ENCODE measurements around the gene BRIP1.
"Not testable (repeated sequence)": the region's sequence is repeated elsewhere in the genome, so short reads cannot be mapped to it uniquely, and the experiment has no call there.

BRIP1 gene

DNA sequence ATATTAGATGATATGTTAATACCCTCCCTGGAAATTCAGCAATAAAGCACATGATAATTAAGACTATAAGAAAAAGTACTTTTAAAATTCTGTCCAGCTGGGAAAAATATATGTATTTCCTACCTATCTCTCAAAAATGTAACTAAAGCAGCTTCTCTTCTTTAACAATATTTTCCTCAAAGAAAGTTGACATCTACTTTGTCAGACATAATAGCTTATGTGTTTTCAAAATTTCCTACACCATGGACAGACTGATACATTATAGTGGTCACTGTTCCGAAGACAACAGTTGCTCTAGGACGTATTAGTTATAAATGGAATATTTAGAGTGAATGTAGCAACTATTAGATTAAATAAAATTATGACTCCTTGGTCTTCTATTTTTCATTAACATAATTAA lies 140.9 kb downstream of the BRIP1 start:
- no peak for DNase-seq

- no peak for DNase-seq
Observed at GRCh38 chr17:61720016-61720795, 143.1 kb downstream of the BRIP1 start.

DNA sequence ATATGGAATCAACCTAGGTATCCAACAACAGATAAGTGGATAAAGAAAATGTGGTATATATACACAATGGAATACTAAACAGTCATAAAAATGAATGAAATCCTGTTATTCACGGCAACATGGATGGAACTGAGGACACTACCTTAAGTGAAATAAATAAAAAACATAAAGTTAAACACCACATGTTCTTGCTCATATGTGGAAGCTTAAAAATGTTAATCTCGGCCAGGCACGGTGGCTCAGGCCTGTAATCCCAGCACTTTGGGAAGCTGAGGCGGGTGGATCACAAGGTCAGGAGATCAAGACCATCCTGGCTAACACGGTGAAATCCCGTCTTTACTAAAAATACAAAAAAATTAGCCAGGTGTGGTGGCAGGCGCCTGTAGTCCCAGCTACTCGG lies 144.1 kb downstream of the BRIP1 start:
- DNase-seq = not testable (repeated sequence)

- DNase-seq = no peak
Observed at GRCh38 chr17:61718022-61718421, 145.3 kb downstream of the BRIP1 start.

DNA sequence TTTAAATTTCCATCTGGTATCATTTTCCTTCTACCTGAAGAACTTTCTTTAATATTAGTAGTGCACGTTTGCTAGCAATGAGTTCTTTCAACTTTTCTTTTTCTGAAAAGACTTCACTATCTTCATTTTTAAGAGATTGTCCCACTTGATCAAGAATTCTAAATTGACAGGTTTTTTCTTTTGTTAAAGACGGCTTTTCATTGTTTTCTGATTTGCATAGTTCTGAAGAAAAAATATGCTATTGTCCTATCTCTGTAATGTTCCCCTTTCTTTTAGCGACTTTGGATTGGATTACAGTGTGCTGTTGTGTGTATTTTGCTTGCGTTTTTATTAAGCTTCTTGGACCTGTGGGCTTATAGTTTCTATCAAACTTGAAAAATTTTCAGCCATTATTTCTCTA lies 146.0 kb downstream of the BRIP1 start:
- DNase-seq = no peak

DNA sequence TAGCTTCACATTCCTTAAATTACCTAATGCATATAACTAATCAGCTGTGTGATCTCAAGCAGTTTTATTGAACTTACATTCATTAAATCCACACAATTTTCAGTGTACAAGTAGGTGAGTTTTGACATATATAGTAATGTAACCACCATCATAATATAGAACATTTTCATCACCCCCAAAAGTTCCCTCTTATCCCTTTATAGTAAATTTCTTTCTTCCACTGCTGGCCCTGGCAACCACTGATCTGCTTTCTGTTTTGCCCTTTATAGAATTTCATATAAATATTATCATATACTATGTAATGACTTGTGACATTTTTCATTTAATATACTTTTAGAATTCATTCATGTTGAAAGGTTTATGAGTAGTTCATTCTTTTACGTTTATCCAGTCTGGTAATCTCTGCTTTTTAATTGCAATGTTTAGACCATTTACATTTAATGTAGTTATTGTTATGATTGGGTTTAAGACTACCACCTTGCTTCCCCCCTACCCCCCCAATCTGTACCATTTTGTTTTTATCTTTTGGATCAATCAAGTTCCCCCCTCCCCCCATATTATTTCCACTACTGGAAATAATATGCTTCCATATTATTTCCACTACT lies 147.0 kb downstream of the BRIP1 start:
- no peak for DNase-seq

DNA sequence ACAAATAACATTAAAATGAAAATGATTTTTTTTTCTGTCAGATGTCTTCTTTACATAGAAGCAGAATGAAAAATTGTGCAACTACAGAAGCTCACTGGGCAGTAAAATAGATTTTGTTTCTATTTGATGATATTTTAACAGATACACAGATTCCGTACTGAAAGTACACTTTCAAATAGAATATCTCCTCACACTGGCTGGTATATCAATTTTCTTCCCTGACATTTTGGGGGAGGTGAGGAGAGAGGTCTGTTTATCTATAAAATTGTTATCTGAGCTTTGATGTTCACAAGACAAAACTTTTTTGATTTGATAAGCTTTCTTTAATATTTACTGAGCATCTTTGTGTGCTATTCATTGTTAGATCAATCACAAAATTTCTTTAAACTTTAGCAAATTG lies 148.0 kb downstream of the BRIP1 start:
- no peak for DNase-seq

GRCh38 chr17:61714300-61714699 lies 149.0 kb downstream of the BRIP1 start:
- DNase-seq = no peak

GRCh38 chr17:61713035-61713434 lies 150.3 kb downstream of the BRIP1 start:
- no peak for DNase-seq

- DNase-seq = no peak
Observed at GRCh38 chr17:61710546-61710945, 152.8 kb downstream of the BRIP1 start.

DNA sequence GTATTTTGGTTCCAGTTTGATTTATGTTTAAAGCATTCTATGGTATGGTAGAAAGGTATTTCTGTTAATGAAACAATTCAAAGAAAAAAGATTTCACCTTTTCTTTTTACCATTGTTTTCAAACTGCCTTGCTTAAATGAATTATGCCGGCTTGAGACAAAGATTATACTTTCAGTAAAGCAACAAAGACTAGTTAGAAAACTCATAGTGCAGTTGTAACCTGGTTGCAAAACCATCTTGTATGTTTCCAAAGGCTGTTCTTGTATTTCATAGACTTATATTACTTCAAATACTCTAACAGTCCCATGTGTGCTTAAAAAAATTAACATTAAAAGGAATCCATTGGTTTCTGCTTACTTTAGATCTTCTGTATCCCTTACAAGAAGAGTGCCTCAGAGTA lies 153.8 kb downstream of the BRIP1 start:
- DNase-seq = no peak

GRCh38 chr17:61704935-61705449 lies 158.3 kb downstream of the BRIP1 start:
- no peak for DNase-seq

GRCh38 chr17:61702450-61702849 lies 160.9 kb downstream of the BRIP1 start:
- DNase-seq = no peak

DNA sequence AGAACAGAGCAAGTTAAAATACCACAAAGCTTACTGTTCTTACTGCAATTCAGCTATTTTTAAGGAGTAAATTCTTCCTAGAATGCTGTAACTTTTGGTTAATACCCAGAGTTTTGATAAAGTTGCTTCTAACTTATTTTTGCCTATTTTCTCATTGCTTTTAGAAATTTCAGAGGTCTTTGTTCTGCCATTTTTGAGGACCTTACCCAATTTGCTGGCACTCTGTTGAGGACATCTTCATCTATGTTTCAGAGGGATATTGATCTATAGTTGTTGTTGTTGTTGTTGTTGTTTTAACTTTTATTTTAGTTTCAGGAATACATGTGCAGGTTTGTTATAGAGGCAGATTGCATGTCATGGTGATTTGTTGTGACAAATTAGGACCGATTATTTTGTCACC lies 161.3 kb downstream of the BRIP1 start:
- DNase-seq = no peak

- no peak for DNase-seq
Observed at GRCh38 chr17:61701334-61701733, 162.0 kb downstream of the BRIP1 start.

- no peak for DNase-seq
Observed at GRCh38 chr17:61700252-61700651, 163.1 kb downstream of the BRIP1 start.

DNA sequence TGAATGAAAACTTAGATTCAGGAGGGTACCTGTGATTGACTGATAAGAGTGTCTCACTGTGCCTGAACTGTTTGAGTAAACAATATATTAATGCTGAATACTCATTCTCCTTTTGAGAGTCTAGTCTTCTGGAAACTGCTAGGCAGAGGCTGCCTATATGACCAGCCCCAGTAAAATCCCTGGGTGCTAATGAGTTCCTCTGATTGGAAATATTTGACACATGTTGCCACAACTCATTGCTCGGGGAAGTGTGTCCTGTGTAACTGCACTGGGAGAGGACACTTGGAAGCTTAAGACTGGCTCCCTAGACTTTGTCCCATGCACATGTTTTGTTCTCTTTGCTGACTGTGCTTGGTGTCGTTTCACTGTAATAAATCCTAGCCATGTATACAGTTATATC lies 163.6 kb downstream of the BRIP1 start:
- no peak for DNase-seq

GRCh38 chr17:61699032-61699431 lies 164.3 kb downstream of the BRIP1 start:
- no peak for DNase-seq

GRCh38 chr17:61698244-61698643 lies 165.1 kb downstream of the BRIP1 start:
- DNase-seq = no peak

- no peak for DNase-seq
Observed at GRCh38 chr17:61695779-61696337, 167.5 kb downstream of the BRIP1 start.

DNA sequence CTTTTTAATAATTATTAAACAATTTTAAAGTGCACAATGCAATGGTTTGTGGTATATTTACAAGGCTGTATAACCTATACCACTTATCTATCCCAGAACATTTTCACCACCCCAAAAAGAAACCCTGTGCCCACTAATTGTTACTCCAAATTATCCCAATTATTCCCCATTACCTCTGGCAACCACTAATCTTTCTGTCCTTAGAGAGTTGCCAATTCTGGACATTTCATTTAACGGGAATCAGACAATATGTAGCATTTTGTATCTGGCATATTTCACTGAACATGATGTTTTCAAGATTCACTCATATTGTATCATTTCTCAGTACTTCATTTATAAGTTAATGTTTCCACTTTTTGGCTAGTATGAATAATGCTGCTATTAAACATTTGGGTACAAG lies 169.2 kb downstream of the BRIP1 start:
- no peak for DNase-seq

DNA sequence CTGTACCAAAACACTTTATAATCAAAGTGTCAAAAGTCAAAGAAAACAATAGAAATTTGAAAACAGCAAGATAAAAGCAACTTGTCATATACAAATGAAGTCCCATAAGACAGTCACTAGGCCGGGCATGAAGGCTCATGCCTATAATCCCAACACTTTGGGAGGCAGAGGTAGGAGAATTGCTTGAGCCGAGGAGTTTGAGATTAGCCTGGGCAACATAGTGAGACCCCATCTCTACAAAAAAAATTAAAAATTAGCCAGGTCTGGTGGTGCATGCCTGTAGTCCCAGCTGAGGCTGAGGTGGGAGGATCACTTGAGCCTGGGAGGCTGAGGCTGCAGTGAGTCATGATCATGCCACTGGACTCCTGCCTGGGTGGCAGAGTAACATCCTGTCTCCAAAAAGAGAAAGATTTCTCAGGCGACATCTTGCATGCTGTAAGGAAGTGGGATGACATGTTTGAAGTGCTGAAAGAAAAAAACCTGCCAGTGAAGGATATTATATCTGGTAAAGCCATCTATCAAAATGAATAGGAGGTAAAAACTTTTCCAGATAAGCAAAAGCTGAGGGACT lies 173.6 kb downstream of the BRIP1 start:
- no peak for DNase-seq

DNA sequence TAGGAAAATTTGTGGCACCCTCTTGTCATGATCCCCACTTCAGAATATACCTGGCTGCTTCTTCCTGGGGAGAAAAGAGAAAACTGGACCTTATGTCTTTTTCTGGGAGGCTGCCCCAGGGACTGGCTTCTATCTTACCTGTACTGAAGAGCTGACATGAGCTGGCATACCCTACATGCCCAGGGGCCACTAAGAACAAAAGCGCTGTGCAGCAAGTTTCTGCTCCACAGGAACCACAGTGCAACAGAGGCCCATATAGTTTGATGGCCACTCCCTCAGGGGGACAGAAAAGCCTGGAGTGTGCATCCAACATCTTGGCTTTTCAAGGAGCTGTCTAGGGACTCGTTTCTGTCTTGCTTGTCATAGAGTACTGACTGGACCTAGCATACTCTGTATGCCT lies 175.6 kb downstream of the BRIP1 start:
- DNase-seq = no peak

GRCh38 chr17:61686113-61686512 lies 177.2 kb downstream of the BRIP1 start:
- DNase-seq = no peak
